Type B pancreatic cell (in vitro differentiated cells): ENCODE data around the gene LIMA1. TPM values are rescaled to one million over a fixed set of nuclear protein-coding genes. Genes with fewer than 3 reads are reported as not detected.
"Not testable (repeated sequence)": the region's sequence is repeated elsewhere in the genome, so short reads cannot be mapped to it uniquely, and the experiment has no call there.

Source experiments
- DNase-seq: peaks from one replicate; pipeline ENCODE4 v3.0.0; 2021; ENCODE audit warnings: mixed read lengths; ENCODE audit not compliant: unreplicated experiment; ENCODE audit errors: extremely low spot score
- H3K27ac Mint-ChIP-seq: 2 replicates; pipeline ENCODE4 v1.8.0; 2021; ENCODE audit warnings: mild to moderate bottlenecking, mixed read lengths
- H3K27me3 Mint-ChIP-seq: 2 replicates; pipeline ENCODE4 v1.8.0; 2021; ENCODE audit warnings: mixed read lengths
- H3K36me3 Mint-ChIP-seq: 2 replicates; pipeline ENCODE4 v1.8.0; 2021; ENCODE audit warnings: mixed read lengths
- H3K4me1 Mint-ChIP-seq: one replicate; pipeline ENCODE4 v1.8.0; 2021; ENCODE audit warnings: mixed read lengths; ENCODE audit not compliant: unreplicated experiment
- H3K4me3 Mint-ChIP-seq: 2 replicates; pipeline ENCODE4 v1.8.0; 2021; ENCODE audit warnings: mild to moderate bottlenecking, mixed read lengths
- H3K9me3 Mint-ChIP-seq: 2 replicates; pipeline ENCODE4 v1.8.0; 2021; ENCODE audit warnings: mixed read lengths
- CTCF ChIP-seq: fragments of 200-600 bp; sonication (generic); conservative IDR thresholded peaks from 2 replicates; pipeline ENCODE4 v1.5.0; 2021; ENCODE audit warnings: antibody characterized with exemption, mild to moderate bottlenecking
- long read RNA-seq: library from polyadenylated mRNA; unstranded; transcript quantifications from one replicate; pipeline ENCODE4 v2.0.0, GENCODE V29; 2020
- total RNA-seq: library from RNA; stranded (reverse); gene quantifications from 2 replicates; pipeline ENCODE4 v1.2.1, GENCODE V29; 2021; ENCODE audit warnings: low replicate concordance

The LIMA1 gene
- total RNA-seq: 54.4 and 91.9 TPM in 2 replicates
- long read RNA-seq, transcript LIMA1-215 (8 exons, 3,254 nt): minor isoform, 85 of 432 reads
- long read RNA-seq, transcript LIMA1-214 (8 exons, 3,612 nt): minor isoform, 15 of 432 reads
- long read RNA-seq, transcript LIMA1-201 (11 exons, 3,706 nt): major isoform, 212 of 432 reads
- long read RNA-seq, transcript LIMA1-202 (11 exons, 3,669 nt): minor isoform, 33 of 432 reads
- long read RNA-seq, partial matches to known transcripts: 25 of 432 reads
- long read RNA-seq, other reads (novel, unspliced or antisense): 57 of 432 reads

GRCh38 chr12:50283229-50283923 lies at the start of gene LIMA1:
LIMA1 (minus strand) TSS chr12:50283520; CDS start chr12:50248751, 34,769 bp downstream.
- Mint-ChIP-seq H3K4me3 (peak within 1 kb of the TSS; percentile 90), H3K9me3 (no peaks in the 10 kb centered on the region), H3K27ac (peak within 1 kb of the TSS; percentile 90), H3K4me1 (peaks cover 8% of the 10 kb centered on the region), H3K36me3 (no peaks in the 10 kb centered on the region), H3K27me3 (peaks cover 4% of the 10 kb centered on the region)
- TF ChIP-seq CTCF: no peak
- DNase-seq: peak; percentile 96

- Mint-ChIP-seq H3K27me3 (no peaks in the 10 kb centered on the region), H3K36me3 (no peaks in the 10 kb centered on the region), H3K9me3 (no peaks in the 10 kb centered on the region), H3K4me3 (no peak overlapping the region), H3K27ac (no peak overlapping the region), H3K4me1 (no peaks in the 10 kb centered on the region)
- no peak for DNase-seq
- TF ChIP-seq CTCF: no peak
These were observed 48.4 kb upstream of the LIMA1 start for GRCh38 chr12:50331745-50332144.

GRCh38 chr12:50328664-50329063 lies 45.3 kb upstream of the LIMA1 start:
- not testable (repeated sequence) for H3K4me1 Mint-ChIP-seq, H3K36me3 Mint-ChIP-seq, H3K9me3 Mint-ChIP-seq, H3K4me3 Mint-ChIP-seq, H3K27ac Mint-ChIP-seq, DNase-seq, H3K27me3 Mint-ChIP-seq

GRCh38 chr12:50326590-50327284 lies 43.4 kb upstream of the LIMA1 start:
- H3K27ac Mint-ChIP-seq: no peak overlapping the region

GRCh38 chr12:50325890-50326391 lies 42.6 kb upstream of the LIMA1 start:
- no peak overlapping the region for H3K27ac Mint-ChIP-seq
- no peaks in the 10 kb centered on the region for H3K4me1 Mint-ChIP-seq
- H3K27me3 Mint-ChIP-seq: no peaks in the 10 kb centered on the region
- DNase-seq: no peak
- no peak for TF ChIP-seq CTCF
- no peaks in the 10 kb centered on the region for H3K9me3 Mint-ChIP-seq
- H3K4me3 Mint-ChIP-seq: no peak overlapping the region
- H3K36me3 Mint-ChIP-seq: no peaks in the 10 kb centered on the region

More at GRCh38 chr12:50326590-50327284, 43.4 kb upstream of the LIMA1 start:
- Mint-ChIP-seq H3K4me3 (no peak overlapping the region), H3K36me3 (no peaks in the 10 kb centered on the region), H3K9me3 (no peaks in the 10 kb centered on the region), H3K27me3 (no peaks in the 10 kb centered on the region), H3K4me1 (no peaks in the 10 kb centered on the region)
- no peak for DNase-seq
- TF ChIP-seq CTCF: no peak

GRCh38 chr12:50324770-50325169 lies 41.5 kb upstream of the LIMA1 start:
- H3K9me3 Mint-ChIP-seq, DNase-seq, H3K27ac Mint-ChIP-seq, H3K4me1 Mint-ChIP-seq, H3K36me3 Mint-ChIP-seq, H3K27me3 Mint-ChIP-seq, H3K4me3 Mint-ChIP-seq: not testable (repeated sequence)

GRCh38 chr12:50324077-50324476 lies 40.8 kb upstream of the LIMA1 start:
- not testable (repeated sequence) for H3K27me3 Mint-ChIP-seq, H3K36me3 Mint-ChIP-seq, H3K4me1 Mint-ChIP-seq, H3K27ac Mint-ChIP-seq, H3K4me3 Mint-ChIP-seq, DNase-seq, H3K9me3 Mint-ChIP-seq
